HG03066 (cell line): ENCODE data around the gene WWOX.

Source experiments
- ATAC-seq: cut with Tn5 transposase; IDR thresholded peaks from one replicate; pipeline ENCODE4 v1.9.1; 2021; ENCODE audit warnings: low read depth; ENCODE audit not compliant: unreplicated experiment

The WWOX gene

GRCh38 chr16:78381060-78381459, 281.6 kb downstream of the WWOX start:
- ATAC-seq = no peak

- ATAC-seq = no peak
Observed at GRCh38 chr16:78383118-78383517, 283.7 kb downstream of the WWOX start.

GRCh38 chr16:78385086-78385805, 285.8 kb downstream of the WWOX start:
- ATAC-seq = no peak

- ATAC-seq = no peak
Observed at GRCh38 chr16:78386557-78387324, 287.3 kb downstream of the WWOX start.

GRCh38 chr16:78389009-78389498, 289.6 kb downstream of the WWOX start:
- no peak for ATAC-seq

GRCh38 chr16:78390092-78390491, 290.6 kb downstream of the WWOX start:
- no peak for ATAC-seq

- no peak for ATAC-seq
Observed at GRCh38 chr16:78390508-78391324, 291.3 kb downstream of the WWOX start.

GRCh38 chr16:78392585-78393195, 293.2 kb downstream of the WWOX start:
- ATAC-seq = no peak

GRCh38 chr16:78395035-78395434, 295.6 kb downstream of the WWOX start:
- no peak for ATAC-seq

- ATAC-seq = no peak
Observed at GRCh38 chr16:78396046-78396445, 296.6 kb downstream of the WWOX start.

- no peak for ATAC-seq
Observed at GRCh38 chr16:78396673-78397072, 297.2 kb downstream of the WWOX start.

- ATAC-seq = no peak
Observed at GRCh38 chr16:78399384-78399783, 299.9 kb downstream of the WWOX start.

- ATAC-seq = no peak
Observed at GRCh38 chr16:78402833-78403232, 303.4 kb downstream of the WWOX start.

GRCh38 chr16:78405040-78405439, 305.6 kb downstream of the WWOX start:
- ATAC-seq = no peak

- no peak for ATAC-seq
Observed at GRCh38 chr16:78405833-78406232, 306.4 kb downstream of the WWOX start.

- ATAC-seq = no peak
Observed at GRCh38 chr16:78407191-78407590, 307.7 kb downstream of the WWOX start.

- ATAC-seq = no peak
Observed at GRCh38 chr16:78413651-78414050, 314.2 kb downstream of the WWOX start.

- ATAC-seq = no peak
Observed at GRCh38 chr16:78415013-78415412, 315.6 kb downstream of the WWOX start.

- ATAC-seq = no peak
Observed at GRCh38 chr16:78415669-78416068, 316.2 kb downstream of the WWOX start.

GRCh38 chr16:78416400-78416799, 316.9 kb downstream of the WWOX start:
- ATAC-seq = no peak
